NT2/D1 (cell line): ENCODE data around the gene LRRC39.

Source experiments
- DNase-seq: peaks from one replicate; pipeline ENCODE4 v3.0.0-alpha.2; 2011; ENCODE audit warnings: low read depth, low spot score
- H3K27me3 ChIP-seq: 2 replicates; pipeline ENCODE4 v1.6.0; 2011; ENCODE audit warnings: mild to moderate bottlenecking; ENCODE audit not compliant: insufficient read length, insufficient read depth
- H3K36me3 ChIP-seq: 2 replicates; pipeline ENCODE4 v1.6.1; 2011; ENCODE audit warnings: mild to moderate bottlenecking, low read length, mixed read lengths; ENCODE audit not compliant: insufficient read depth, insufficient read length
- H3K4me1 ChIP-seq: 2 replicates; pipeline ENCODE4 v1.5.1; 2011; ENCODE audit not compliant: insufficient read depth, insufficient read length
- H3K4me3 ChIP-seq: 2 replicates; pipeline ENCODE4 v1.5.1; 2011; ENCODE audit warnings: low read depth; ENCODE audit not compliant: insufficient read length
- H3K9ac ChIP-seq: 2 replicates; pipeline ENCODE4 v1.6.0; 2011; ENCODE audit warnings: low read depth; ENCODE audit not compliant: insufficient read length
- H3K9me3 ChIP-seq: 2 replicates; pipeline ENCODE4 v1.5.1; 2011; ENCODE audit warnings: mild to moderate bottlenecking, low read length; ENCODE audit not compliant: insufficient read depth
- SUZ12 ChIP-seq: IDR thresholded peaks from 2 replicates; pipeline ENCODE4 v1.6.1; 2011; ENCODE audit not compliant: insufficient read length, insufficient read depth; ENCODE audit errors: extremely low read depth
- YY1 ChIP-seq: IDR thresholded peaks from 2 replicates; pipeline ENCODE4 v1.6.1; 2011; ENCODE audit not compliant: insufficient read length, insufficient read depth
- ZNF274 ChIP-seq: IDR thresholded peaks from 2 replicates; pipeline ENCODE4 v1.6.1; 2011; ENCODE audit warnings: mild to moderate bottlenecking, low read depth, low read length

Gene LRRC39

DNA sequence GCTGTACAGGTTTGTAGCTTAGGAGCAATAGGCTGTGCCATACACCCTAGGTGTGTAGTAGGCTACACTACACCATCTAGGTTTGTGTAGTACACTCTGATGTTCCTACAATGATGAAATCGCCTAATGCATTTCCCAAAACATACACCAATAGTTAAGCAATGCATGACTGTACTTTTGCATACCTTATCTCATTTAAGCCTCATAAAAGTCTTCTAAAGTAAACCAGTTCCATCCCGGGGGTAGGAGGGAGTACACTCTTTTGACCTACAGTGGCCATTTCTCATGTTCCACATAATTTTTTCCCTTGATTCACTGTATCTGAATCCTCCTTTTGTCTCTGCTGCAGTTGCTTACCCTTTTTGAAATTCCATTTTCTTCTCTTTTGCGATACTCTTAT, 32.9 kb downstream of the LRRC39 start:
- no peak overlapping the region for H3K9ac ChIP-seq
- no peaks in the 10 kb centered on the region for H3K4me1 ChIP-seq
- H3K27me3 ChIP-seq: no peaks in the 10 kb centered on the region
- no peak for TF ChIP-seq SUZ12
- no peak for TF ChIP-seq YY1
- no peak for TF ChIP-seq ZNF274
- no peak overlapping the region for H3K4me3 ChIP-seq
- peaks cover 82% of the 10 kb centered on the region for H3K36me3 ChIP-seq
- no peaks in the 10 kb centered on the region for H3K9me3 ChIP-seq
- no peak for DNase-seq

DNA sequence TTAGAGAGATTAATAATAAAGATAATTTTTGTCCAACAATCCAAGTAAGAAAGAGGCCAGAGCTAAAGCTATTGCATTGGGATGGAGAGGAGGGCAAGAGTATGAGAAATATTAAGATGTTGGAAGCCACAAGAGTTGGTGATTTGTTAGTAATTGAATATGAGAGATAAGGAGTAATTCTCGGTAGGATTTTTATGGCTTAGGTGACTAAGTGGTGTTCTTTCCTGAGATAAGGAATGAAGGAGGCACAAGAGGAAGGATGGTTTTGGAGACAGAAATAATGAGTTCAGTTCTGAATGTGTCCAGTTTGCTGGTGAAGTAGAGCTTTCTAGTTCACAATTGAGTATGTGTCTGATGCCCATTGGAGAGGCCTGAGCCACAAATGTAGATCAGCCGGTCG, 35.7 kb downstream of the LRRC39 start:
- no peaks in the 10 kb centered on the region for H3K4me1 ChIP-seq
- no peak overlapping the region for H3K4me3 ChIP-seq
- DNase-seq: no peak
- H3K27me3 ChIP-seq: no peaks in the 10 kb centered on the region
- H3K9ac ChIP-seq: no peak overlapping the region
- H3K36me3 ChIP-seq: peaks cover 89% of the 10 kb centered on the region
- TF ChIP-seq SUZ12: no peak
- TF ChIP-seq ZNF274: no peak
- no peak for TF ChIP-seq YY1
- H3K9me3 ChIP-seq: no peaks in the 10 kb centered on the region

DNA sequence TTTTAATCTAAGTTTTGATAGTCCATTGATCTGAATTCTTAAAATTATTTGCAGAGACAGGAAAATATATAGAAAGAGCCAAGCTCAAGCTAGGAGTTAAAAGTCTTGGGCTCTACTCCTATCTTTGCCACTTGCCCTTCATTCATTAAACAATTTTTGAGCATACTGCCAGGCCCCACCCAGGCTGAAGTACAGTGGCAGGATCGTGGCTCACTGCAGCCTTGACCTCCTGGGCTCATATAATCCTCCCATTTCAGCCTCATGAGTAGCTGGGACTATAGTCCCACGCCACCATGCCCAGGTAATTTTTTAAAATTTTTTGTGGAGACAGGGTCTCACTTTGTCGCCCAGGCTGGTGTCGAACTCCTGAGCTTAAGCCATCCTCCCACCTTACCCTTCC, 36.9 kb downstream of the LRRC39 start:
- no peak overlapping the region for H3K9ac ChIP-seq
- no peaks in the 10 kb centered on the region for H3K4me1 ChIP-seq
- H3K4me3 ChIP-seq: no peak overlapping the region
- H3K27me3 ChIP-seq: no peaks in the 10 kb centered on the region
- peaks cover 94% of the 10 kb centered on the region for H3K36me3 ChIP-seq
- DNase-seq: no peak
- TF ChIP-seq YY1 (no peak), SUZ12 (no peak), ZNF274 (no peak)
- no peaks in the 10 kb centered on the region for H3K9me3 ChIP-seq

GRCh38 chr1:100137602-100138001, 40.5 kb downstream of the LRRC39 start:
- no peak for DNase-seq
- Histone ChIP-seq H3K4me3 (no peak overlapping the region), H3K27me3 (no peaks in the 10 kb centered on the region), H3K9ac (no peak overlapping the region), H3K4me1 (no peaks in the 10 kb centered on the region), H3K36me3 (peaks cover 61% of the 10 kb centered on the region), H3K9me3 (no peaks in the 10 kb centered on the region)
- TF ChIP-seq YY1: no peak

GRCh38 chr1:100134872-100135271, 43.2 kb downstream of the LRRC39 start:
- H3K9me3 ChIP-seq: no peaks in the 10 kb centered on the region
- TF ChIP-seq SUZ12: no peak
- TF ChIP-seq ZNF274: no peak
- no peak for TF ChIP-seq YY1

GRCh38 chr1:100132566-100133477, 45.2 kb downstream of the LRRC39 start, which contains the start of the genes SASS6 and TRMT13:
TSS of gene SASS6 (minus strand) at chr1:100132930. CDS start at chr1:100132814, 116 bp downstream.
TSS of gene TRMT13 (plus strand) at chr1:100133163. CDS start at chr1:100133169, 6 bp downstream.
- Histone ChIP-seq H3K4me1 (no peaks in the 10 kb centered on the region), H3K4me3 (peak within 1 kb of the TSS; percentile 98), H3K9ac (peak within 1 kb of the TSS; percentile 93), H3K9me3 (no peaks in the 10 kb centered on the region), H3K27me3 (no peaks in the 10 kb centered on the region), H3K36me3 (peaks cover 14% of the 10 kb centered on the region)
- DNase-seq: peak; percentile 95
- TF ChIP-seq ZNF274 (no peak), YY1 (peak; percentile 98)

More at GRCh38 chr1:100134872-100135271, 43.2 kb downstream of the LRRC39 start:
- Histone ChIP-seq H3K9ac (no peak overlapping the region), H3K27me3 (no peaks in the 10 kb centered on the region), H3K4me3 (no peak overlapping the region), H3K4me1 (no peaks in the 10 kb centered on the region), H3K36me3 (peaks cover 35% of the 10 kb centered on the region)
- DNase-seq: no peak

DNA sequence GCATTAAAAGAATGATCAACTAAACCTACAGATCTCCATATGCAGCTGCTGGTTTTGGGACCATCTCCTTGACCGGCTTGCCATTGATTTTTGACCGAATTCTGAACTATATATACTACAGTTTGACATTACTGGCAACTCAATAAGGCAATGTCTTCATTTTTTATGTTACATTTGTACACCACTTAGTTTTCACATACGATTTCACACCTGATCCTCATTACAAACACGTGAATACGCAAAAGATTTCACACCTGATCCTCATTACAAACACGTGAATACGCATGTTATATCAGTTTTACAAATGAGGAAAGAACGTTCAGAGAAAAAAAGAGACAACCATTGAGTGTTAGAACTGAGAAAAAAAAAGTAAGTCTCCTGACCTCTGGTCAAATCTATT, 46.4 kb downstream of the LRRC39 start:
- TF ChIP-seq ZNF274 (no peak), YY1 (no peak), SUZ12 (no peak)
- H3K27me3 ChIP-seq: no peaks in the 10 kb centered on the region
- no peak for DNase-seq
- no peaks in the 10 kb centered on the region for H3K4me1 ChIP-seq
- no peaks in the 10 kb centered on the region for H3K9me3 ChIP-seq
- peak overlapping the region; percentile 98 for H3K4me3 ChIP-seq
- peaks cover 3% of the 10 kb centered on the region for H3K36me3 ChIP-seq
- peak overlapping the region; percentile 93 for H3K9ac ChIP-seq
